ENCODE data around the gene GAPDHS.

The GAPDHS gene
- total RNA-seq = 0 reads per million in 2 experiments

DNA sequence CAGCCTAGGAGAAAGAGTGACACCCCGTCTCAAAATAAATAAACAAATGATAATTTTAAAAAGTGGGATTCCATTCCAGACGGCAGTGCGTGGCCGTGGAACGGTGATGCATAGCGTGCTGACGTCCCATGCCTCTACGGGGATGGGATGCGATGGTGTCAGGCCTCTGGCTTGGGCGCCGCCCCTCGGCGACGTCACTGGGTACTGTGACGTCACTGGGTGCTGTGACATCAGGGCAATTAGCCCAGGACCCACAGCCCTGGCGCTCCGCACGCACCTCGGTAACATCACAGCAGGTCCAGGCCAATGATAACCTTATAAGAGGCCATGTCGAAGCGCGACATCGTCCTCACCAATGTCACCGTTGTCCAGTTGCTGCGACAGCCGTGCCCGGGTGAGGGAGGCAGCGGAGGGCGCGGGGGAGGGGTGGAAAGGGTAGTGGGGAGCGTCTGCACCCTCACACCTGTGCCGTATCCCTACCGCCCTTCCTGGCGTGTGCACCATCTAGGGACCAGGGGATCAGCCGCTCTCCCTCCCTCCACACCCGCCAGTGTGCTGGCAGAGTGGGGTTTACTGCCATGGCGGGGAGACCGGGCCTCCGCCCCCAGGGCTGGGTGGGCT lies at the start of gene GAPDHS:
TSS of gene GAPDHS (plus strand) at position 256 of the 621 bp plus-strand sequence. CDS start at position 328, 72 bp downstream.
- no peak for DNase-seq (ENCODE audit: low read depth)

DNA sequence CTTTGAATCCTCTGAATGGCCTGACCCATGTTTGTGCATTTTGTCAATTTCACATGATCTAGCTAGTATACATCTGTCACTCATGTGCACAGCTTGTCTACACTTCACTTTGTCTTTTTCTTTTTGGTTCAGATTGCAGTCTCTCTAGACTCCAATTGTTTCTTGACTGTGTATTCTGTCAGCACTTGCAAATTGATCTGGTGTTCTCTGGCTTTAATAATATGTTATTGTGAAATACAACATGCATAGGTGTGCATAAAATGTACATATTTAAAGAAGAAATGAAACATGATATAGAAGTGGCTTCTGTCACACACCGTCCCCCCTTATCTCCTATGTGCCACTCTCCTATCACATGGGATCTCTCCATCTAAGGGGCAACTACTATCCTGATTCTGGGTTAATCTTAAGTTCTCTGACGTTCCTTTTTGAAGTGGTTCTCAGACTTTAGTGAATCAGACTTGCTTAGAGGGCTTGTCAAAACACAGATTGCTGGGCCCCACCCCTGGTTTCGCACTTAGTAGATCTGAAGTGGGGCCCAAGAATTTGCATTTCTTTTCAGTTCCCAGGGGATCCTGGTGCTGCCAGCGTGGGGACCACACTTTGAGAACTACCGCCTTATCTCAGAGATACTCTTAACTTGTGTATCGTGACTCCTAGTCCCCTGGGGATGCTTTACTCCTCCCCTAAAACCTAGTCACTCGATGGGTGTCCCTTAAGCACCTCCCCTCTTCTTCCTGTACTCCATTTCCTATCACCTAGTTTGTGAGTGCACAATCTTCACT lies 48.8 kb upstream of the GAPDHS start:
- no peak for DNase-seq (ENCODE audit: low read depth)

DNA sequence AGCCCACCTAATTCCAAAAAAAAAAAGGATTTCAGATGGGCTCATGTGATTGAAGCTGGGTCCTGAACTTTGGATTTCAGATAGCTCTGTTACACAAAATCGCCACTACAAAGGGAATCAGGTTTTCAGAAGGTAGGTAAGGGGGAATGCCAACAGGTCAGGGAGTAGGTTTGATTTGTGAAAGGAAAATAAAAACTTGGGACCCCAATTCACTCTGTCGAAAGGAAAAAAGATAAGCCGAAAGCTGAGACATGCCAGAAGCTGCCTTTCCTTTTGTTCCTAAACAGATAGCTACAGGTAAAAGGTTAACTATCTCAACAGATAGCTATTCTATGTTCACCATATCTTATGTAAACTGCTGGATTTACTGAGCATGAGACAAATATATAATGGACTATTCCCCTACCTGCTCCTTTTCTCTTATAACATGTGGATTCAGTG lies 47.0 kb upstream of the GAPDHS start:
- DNase-seq (ENCODE audit: low read depth) = no peak

DNA sequence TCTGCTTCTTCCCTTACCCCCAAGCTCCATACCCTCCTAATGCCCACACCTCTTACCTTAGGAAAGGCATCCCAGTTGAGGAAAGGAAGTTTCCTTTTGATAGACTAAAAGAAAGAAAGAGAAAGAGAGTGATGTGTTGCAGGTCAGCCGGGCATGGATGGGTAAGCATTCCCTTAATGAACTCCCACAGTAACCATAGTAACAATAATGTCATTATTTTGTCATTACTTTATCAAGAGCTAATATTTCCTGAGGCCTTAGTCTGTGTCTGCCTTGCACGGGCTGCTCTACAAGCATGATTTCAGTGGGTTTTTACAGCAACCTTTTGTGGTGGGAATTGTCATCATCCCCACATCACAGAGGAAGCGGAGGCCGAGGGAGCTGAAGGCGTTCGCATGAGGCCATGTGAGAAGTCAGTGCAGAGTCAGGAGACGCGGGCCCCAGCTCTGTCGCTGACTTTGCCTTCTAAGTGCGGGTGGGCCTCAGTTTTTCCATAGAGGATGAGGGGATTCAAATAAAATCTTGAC lies 45.5 kb upstream of the GAPDHS start:
- DNase-seq (ENCODE audit: low read depth) = no peak

GRCh38 chr19:35488677-35489076 lies 44.6 kb upstream of the GAPDHS start:
- no peak for DNase-seq (ENCODE audit: low read depth)

- no peak for DNase-seq (ENCODE audit: low read depth)
These were observed 42.9 kb upstream of the GAPDHS start, which contains the start of gene KRTDAP for GRCh38 chr19:35490364-35490763. TSS of gene KRTDAP (minus strand) at chr19:35490464. CDS start at chr19:35490442, 22 bp downstream.

GRCh38 chr19:35491836-35492360 lies 41.4 kb upstream of the GAPDHS start:
- DNase-seq (ENCODE audit: low read depth) = no peak

DNA sequence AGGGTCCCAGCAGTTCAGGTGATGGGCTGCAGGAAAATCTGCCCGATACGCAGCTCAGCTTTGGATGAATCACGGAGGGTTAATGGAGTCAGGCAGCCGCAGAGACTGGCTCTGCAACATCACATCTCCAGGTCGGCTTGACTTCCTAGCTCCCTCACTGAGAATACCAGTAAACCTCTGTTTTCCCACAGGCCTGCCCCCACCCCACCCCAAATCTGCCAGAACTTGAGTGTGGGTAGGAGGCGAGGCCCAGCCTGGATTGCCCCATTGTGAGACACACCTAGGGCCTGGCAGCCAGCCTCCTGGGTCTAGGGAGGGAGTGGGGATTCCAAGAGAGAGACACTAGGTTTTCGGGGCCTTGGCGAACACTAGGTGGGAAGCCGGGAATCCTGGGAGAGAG lies 39.3 kb upstream of the GAPDHS start:
- no peak for DNase-seq (ENCODE audit: low read depth)

DNA sequence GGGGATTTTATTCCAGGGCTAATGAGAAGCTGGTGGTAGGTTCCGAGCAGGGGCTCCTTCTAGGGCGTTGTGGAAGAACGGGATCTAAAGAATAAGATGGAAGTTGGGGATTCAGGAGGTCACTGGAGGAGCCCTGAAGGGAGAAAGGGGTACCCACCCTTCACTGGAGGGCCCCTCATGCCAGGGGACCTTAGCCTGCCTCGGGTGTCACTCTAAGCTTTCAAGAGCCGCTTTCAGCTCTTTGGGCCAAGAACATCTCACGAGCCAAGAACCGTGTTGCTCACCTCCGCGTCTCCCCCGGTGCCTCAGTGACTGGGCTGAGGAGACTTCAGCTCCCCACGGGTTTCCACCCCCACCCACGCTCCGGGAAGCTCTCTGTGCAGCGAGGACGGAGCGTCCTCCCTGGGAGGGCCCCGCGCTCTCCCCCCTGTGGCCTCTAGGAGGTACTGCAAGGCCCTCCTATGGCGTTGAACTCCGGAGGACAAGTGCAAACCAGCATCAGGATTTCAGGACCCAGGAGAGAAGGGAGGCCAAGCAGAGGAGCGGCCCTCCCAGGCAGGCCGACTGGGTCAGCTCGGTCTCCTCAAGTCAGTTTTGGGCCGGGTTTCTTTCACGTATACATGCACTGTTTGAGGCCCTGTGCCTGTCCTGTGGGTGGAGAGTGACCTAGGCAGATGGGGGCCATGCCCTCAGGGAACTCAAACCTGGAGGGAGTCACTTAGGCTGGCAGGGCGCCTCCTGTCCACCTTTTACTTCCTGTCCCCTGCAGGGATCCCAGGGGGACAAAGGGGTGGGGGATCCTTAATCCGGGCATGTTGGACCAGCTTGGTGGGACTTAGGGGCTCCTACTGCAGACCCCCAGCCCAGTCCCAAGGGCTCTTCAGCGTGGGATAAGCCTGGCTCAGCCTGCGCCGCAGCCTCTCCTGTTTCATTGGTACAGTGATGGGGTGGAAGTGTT lies 37.9 kb upstream of the GAPDHS start:
- DNase-seq (ENCODE audit: low read depth) = peak; percentile 39

DNA sequence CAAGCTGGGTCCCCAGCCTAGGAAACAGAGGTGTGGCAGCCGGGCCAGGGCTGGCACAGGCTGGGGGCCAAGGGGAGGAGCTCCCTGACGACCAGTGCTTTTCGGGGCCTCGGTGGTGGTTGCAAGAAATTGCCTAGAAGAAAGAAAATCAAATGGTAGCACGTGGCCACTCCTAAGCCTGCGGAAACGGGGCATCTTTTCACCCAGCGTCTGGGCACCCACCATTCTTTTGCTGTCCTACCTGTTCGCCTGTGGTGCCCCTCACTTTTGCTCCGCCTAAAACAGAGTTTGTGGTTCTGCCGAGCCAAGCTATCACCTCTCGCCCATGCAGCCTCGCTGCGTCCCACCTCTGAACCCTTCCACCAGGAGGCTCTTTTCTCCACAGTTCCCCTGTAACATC lies 35.9 kb upstream of the GAPDHS start:
- DNase-seq (ENCODE audit: low read depth) = no peak

GRCh38 chr19:35498220-35498619 lies 35.0 kb upstream of the GAPDHS start:
- no peak for DNase-seq (ENCODE audit: low read depth)

- DNase-seq (ENCODE audit: low read depth) = no peak
These were observed 34.2 kb upstream of the GAPDHS start for GRCh38 chr19:35498984-35499527.

DNA sequence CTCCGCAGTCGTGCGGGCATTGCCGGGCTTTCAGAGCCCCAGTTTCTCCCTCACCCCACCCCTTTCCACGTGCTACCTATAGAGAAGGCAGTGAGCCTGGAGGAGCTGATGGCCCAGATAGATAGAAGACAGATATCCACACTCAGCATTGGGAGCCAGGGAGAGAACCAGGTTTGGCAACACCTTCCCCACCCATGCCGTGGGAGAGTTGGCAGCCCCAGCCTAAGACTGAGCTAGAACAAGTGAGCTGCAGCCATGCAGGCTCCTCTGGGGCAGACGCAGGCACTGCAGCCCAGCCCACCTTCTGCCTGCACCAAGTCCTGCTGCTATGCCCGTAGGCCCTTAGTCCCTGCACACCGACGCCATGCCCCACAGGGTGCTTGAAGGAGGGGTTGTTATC lies 32.6 kb upstream of the GAPDHS start:
- no peak for DNase-seq (ENCODE audit: low read depth)

- DNase-seq (ENCODE audit: low read depth) = no peak
These were observed 31.6 kb upstream of the GAPDHS start for GRCh38 chr19:35501684-35502083.

GRCh38 chr19:35502751-35503150 lies 30.5 kb upstream of the GAPDHS start:
- no peak for DNase-seq (ENCODE audit: low read depth)

- no peak for DNase-seq (ENCODE audit: low read depth)
These were observed 27.2 kb upstream of the GAPDHS start for GRCh38 chr19:35506011-35506410.

- no peak for DNase-seq (ENCODE audit: low read depth)
These were observed 25.7 kb upstream of the GAPDHS start for GRCh38 chr19:35507561-35507960.

- no peak for DNase-seq (ENCODE audit: low read depth)
These were observed 25.1 kb upstream of the GAPDHS start for GRCh38 chr19:35508129-35508528.

GRCh38 chr19:35509018-35509652 lies 24.1 kb upstream of the GAPDHS start:
- no peak for DNase-seq (ENCODE audit: low read depth)

DNA sequence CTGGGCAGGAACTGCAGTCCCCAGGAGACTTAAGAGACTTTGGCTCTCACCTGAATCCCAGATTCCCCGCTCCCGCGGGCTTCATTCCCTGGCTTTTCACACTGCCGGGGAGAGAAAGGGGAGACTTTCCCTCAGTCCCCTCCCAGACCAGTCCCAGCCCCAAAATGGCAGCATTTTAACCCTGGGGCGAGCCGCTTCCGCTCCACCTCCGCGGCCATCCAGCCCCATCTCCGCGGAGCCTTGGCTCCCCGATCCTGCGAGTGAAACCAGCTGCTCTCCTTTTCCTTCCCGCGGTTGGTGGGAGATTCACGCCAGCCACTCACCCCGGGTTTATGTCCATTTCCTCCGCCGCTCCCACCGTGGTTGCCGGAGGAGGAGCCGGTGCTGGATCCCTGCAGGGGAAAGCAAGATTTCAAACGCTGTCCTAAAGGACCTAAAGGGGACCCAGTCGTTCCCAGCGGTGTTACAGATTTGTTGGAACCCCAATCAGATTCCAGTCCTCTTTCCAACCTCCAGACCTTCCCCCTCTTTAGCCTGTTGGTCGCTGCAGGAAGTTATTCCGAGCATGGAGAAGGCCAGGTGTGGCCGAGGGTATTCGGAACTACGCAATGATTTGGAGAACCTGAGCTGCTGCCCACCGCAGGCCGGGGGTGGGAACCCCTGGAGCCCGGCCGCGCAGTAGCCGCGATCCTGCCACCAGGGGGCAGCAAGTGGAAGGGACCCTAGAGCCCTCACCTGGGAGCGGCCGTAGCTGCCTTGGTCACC lies 23.2 kb upstream of the GAPDHS start:
- DNase-seq (ENCODE audit: low read depth) = peak; percentile 51
